Activated T-cell treated with anti-CD3 and anti-CD28 coated beads, Interleukin-2, amount 50 U/mL, for 24 hours (primary cell): ENCODE results near the gene FAM20A.
"Not testable (repeated sequence)": the region's sequence is repeated elsewhere in the genome, so short reads cannot be mapped to it uniquely, and the experiment has no call there.

Experiments
- DNase-seq: peaks from one replicate; pipeline ENCODE4 v3.0.0-alpha.2; 2020
- H3K27ac Mint-ChIP-seq: 2 replicates; pipeline ENCODE4 v1.8.0; 2020; ENCODE audit warnings: mild to moderate bottlenecking, mixed read lengths
- H3K27me3 Mint-ChIP-seq: 2 replicates; pipeline ENCODE4 v1.8.0; 2020; ENCODE audit warnings: mixed read lengths
- H3K36me3 Mint-ChIP-seq: 2 replicates; pipeline ENCODE4 v1.8.0; 2020; ENCODE audit warnings: low read depth, mixed read lengths
- H3K4me1 Mint-ChIP-seq: 2 replicates; pipeline ENCODE4 v1.8.0; 2020; ENCODE audit warnings: low read depth, mixed read lengths
- H3K4me3 Mint-ChIP-seq: 2 replicates; pipeline ENCODE4 v1.8.0; 2020; ENCODE audit warnings: mild to moderate bottlenecking, moderate library complexity, mixed read lengths
- H3K9me3 Mint-ChIP-seq: 2 replicates; pipeline ENCODE4 v1.8.0; 2020; ENCODE audit warnings: mixed read lengths

FAM20A gene

GRCh38 chr17:68587847-68588246 is 13.3 kb downstream of the FAM20A start:
- H3K36me3 Mint-ChIP-seq, result no peaks in the 10 kb centered on the region
- H3K9me3 Mint-ChIP-seq, result peaks cover 4% of the 10 kb centered on the region
- DNase-seq, result no peak
- H3K4me3 Mint-ChIP-seq, result no peak overlapping the region
- H3K27me3 Mint-ChIP-seq, result peaks cover 18% of the 10 kb centered on the region
- no peak overlapping the region for H3K27ac Mint-ChIP-seq
- no peaks in the 10 kb centered on the region for H3K4me1 Mint-ChIP-seq

- Mint-ChIP-seq H3K27me3 (peaks cover 11% of the 10 kb centered on the region), H3K27ac (no peak overlapping the region), H3K9me3 (peaks cover 4% of the 10 kb centered on the region), H3K4me1 (no peaks in the 10 kb centered on the region), H3K36me3 (no peaks in the 10 kb centered on the region), H3K4me3 (no peak overlapping the region)
- no peak for DNase-seq
Observed at GRCh38 chr17:68587026-68587425, 14.1 kb downstream of the FAM20A start.

GRCh38 chr17:68585643-68586042 is 15.5 kb downstream of the FAM20A start:
- Mint-ChIP-seq H3K4me3 (no peak overlapping the region), H3K27ac (no peak overlapping the region), H3K9me3 (peaks cover 4% of the 10 kb centered on the region), H3K27me3 (peaks cover under 1% of the 10 kb centered on the region), H3K4me1 (no peaks in the 10 kb centered on the region), H3K36me3 (no peaks in the 10 kb centered on the region)
- no peak for DNase-seq

GRCh38 chr17:68584581-68585303 is 16.4 kb downstream of the FAM20A start:
- H3K27ac Mint-ChIP-seq, result no peak overlapping the region
- H3K9me3 Mint-ChIP-seq, result peaks cover 4% of the 10 kb centered on the region

GRCh38 chr17:68582867-68583266 is 18.3 kb downstream of the FAM20A start:
- H3K27ac Mint-ChIP-seq, result not testable (repeated sequence)

More at GRCh38 chr17:68584581-68585303, 16.4 kb downstream of the FAM20A start:
- Mint-ChIP-seq H3K4me3 (no peak overlapping the region), H3K36me3 (no peaks in the 10 kb centered on the region), H3K4me1 (no peaks in the 10 kb centered on the region), H3K27me3 (no peaks in the 10 kb centered on the region)
- no peak for DNase-seq

GRCh38 chr17:68581863-68582645 is 19.1 kb downstream of the FAM20A start:
- no peak for DNase-seq
- Mint-ChIP-seq H3K4me1 (no peaks in the 10 kb centered on the region), H3K36me3 (no peaks in the 10 kb centered on the region), H3K4me3 (no peak overlapping the region), H3K9me3 (no peaks in the 10 kb centered on the region), H3K27ac (no peak overlapping the region), H3K27me3 (no peaks in the 10 kb centered on the region)

More at GRCh38 chr17:68582867-68583266, 18.3 kb downstream of the FAM20A start:
- not testable (repeated sequence) for H3K36me3 Mint-ChIP-seq, H3K9me3 Mint-ChIP-seq, H3K27me3 Mint-ChIP-seq, DNase-seq, H3K4me3 Mint-ChIP-seq, H3K4me1 Mint-ChIP-seq

GRCh38 chr17:68580236-68580770 is 20.9 kb downstream of the FAM20A start:
- Mint-ChIP-seq H3K4me1 (no peaks in the 10 kb centered on the region), H3K36me3 (no peaks in the 10 kb centered on the region), H3K9me3 (no peaks in the 10 kb centered on the region), H3K27me3 (no peaks in the 10 kb centered on the region), H3K27ac (no peak overlapping the region), H3K4me3 (no peak overlapping the region)
- no peak for DNase-seq

GRCh38 chr17:68579194-68579927 is 21.8 kb downstream of the FAM20A start:
- Mint-ChIP-seq H3K9me3 (no peaks in the 10 kb centered on the region), H3K27me3 (no peaks in the 10 kb centered on the region), H3K4me1 (no peaks in the 10 kb centered on the region), H3K27ac (no peak overlapping the region), H3K4me3 (no peak overlapping the region), H3K36me3 (no peaks in the 10 kb centered on the region)
- DNase-seq, result no peak

- Mint-ChIP-seq H3K27me3 (no peaks in the 10 kb centered on the region), H3K27ac (no peak overlapping the region), H3K4me1 (no peaks in the 10 kb centered on the region), H3K4me3 (no peak overlapping the region), H3K36me3 (no peaks in the 10 kb centered on the region), H3K9me3 (no peaks in the 10 kb centered on the region)
- no peak for DNase-seq
Observed at GRCh38 chr17:68578236-68578635, 22.9 kb downstream of the FAM20A start.

- Mint-ChIP-seq H3K36me3 (no peaks in the 10 kb centered on the region), H3K27me3 (no peaks in the 10 kb centered on the region), H3K27ac (no peak overlapping the region), H3K4me1 (no peaks in the 10 kb centered on the region), H3K4me3 (no peak overlapping the region), H3K9me3 (no peaks in the 10 kb centered on the region)
- no peak for DNase-seq
Observed at GRCh38 chr17:68577497-68577821, 23.7 kb downstream of the FAM20A start.

- H3K27ac Mint-ChIP-seq, result no peak overlapping the region
- H3K27me3 Mint-ChIP-seq, result no peaks in the 10 kb centered on the region
- H3K4me1 Mint-ChIP-seq, result no peaks in the 10 kb centered on the region
- no peaks in the 10 kb centered on the region for H3K36me3 Mint-ChIP-seq
- DNase-seq, result no peak
- H3K9me3 Mint-ChIP-seq, result no peaks in the 10 kb centered on the region
- H3K4me3 Mint-ChIP-seq, result no peak overlapping the region
Observed at GRCh38 chr17:68576811-68577496, 24.2 kb downstream of the FAM20A start.

GRCh38 chr17:68576137-68576536 is 25.0 kb downstream of the FAM20A start:
- H3K27ac Mint-ChIP-seq, result no peak overlapping the region
- H3K36me3 Mint-ChIP-seq, result no peaks in the 10 kb centered on the region
- no peaks in the 10 kb centered on the region for H3K4me1 Mint-ChIP-seq
- no peaks in the 10 kb centered on the region for H3K27me3 Mint-ChIP-seq
- no peaks in the 10 kb centered on the region for H3K9me3 Mint-ChIP-seq
- no peak for DNase-seq
- H3K4me3 Mint-ChIP-seq, result no peak overlapping the region

GRCh38 chr17:68573338-68573737 is 27.8 kb downstream of the FAM20A start:
- Mint-ChIP-seq H3K27me3 (no peaks in the 10 kb centered on the region), H3K4me1 (no peaks in the 10 kb centered on the region), H3K9me3 (no peaks in the 10 kb centered on the region), H3K4me3 (no peak overlapping the region), H3K36me3 (no peaks in the 10 kb centered on the region), H3K27ac (no peak overlapping the region)
- no peak for DNase-seq

- Mint-ChIP-seq H3K36me3 (no peaks in the 10 kb centered on the region), H3K27ac (no peak overlapping the region), H3K4me3 (no peak overlapping the region), H3K4me1 (no peaks in the 10 kb centered on the region), H3K9me3 (no peaks in the 10 kb centered on the region), H3K27me3 (no peaks in the 10 kb centered on the region)
- DNase-seq, result no peak
Observed at GRCh38 chr17:68572138-68572842, 28.9 kb downstream of the FAM20A start.
